HCT116 (cell line): Measurements from ENCODE around the gene TMEM86B.

Source experiments
- ATF3 ChIP-seq: IDR thresholded peaks from 2 replicates; pipeline ENCODE4 v1.6.1; 2012
- CTCF ChIP-seq, 3 experiments: fragments of 200-600 bp in 1 of 3; sonication (generic) in 1 of 3; IDR thresholded peaks in 2 of 3; conservative IDR thresholded peaks in 1 of 3; 2 replicates each; pipeline ENCODE4 v1.5.1; 2012 to 2017; ENCODE audit warnings: low read depth in 2 of 3, low read length in 2 of 3, antibody characterized with exemption in 1 of 3, borderline replicate concordance in 1 of 3, control low read depth in 1 of 3, mild to moderate bottlenecking in 1 of 3, mixed read lengths in 1 of 3, mixed run types in 1 of 3, moderate library complexity in 1 of 3; ENCODE audit not compliant: insufficient read depth in 1 of 3
- ELF1 ChIP-seq: IDR thresholded peaks from 2 replicates; pipeline ENCODE4 v1.6.1; 2012; ENCODE audit warnings: low read depth, borderline replicate concordance
- EZH2 ChIP-seq: fragments of 200-600 bp; sonication (generic); IDR thresholded peaks from 2 replicates; pipeline ENCODE4 v1.6.1; 2017; ENCODE audit warnings: antibody characterized with exemption, mixed run types
- JUND ChIP-seq: IDR thresholded peaks from 2 replicates; pipeline ENCODE4 v1.6.1; 2012
- MAX ChIP-seq: IDR thresholded peaks from 2 replicates; pipeline ENCODE4 v1.6.1; 2012
- POLR2A ChIP-seq: IDR thresholded peaks from 2 replicates; pipeline ENCODE4 v1.7.0; 2011; ENCODE audit warnings: borderline replicate concordance; ENCODE audit not compliant: insufficient read depth, insufficient read length; ENCODE audit errors: extremely low read depth
- POLR2AphosphoS5 ChIP-seq: IDR thresholded peaks from 2 replicates; pipeline ENCODE4 v1.6.1; 2011; ENCODE audit warnings: mild to moderate bottlenecking, low read depth, low read length, moderate library complexity
- RAD21 ChIP-seq: IDR thresholded peaks from 2 replicates; pipeline ENCODE4 v1.6.1; 2012; ENCODE audit warnings: low read depth, mild to moderate bottlenecking
- SIN3A ChIP-seq: IDR thresholded peaks from 2 replicates; pipeline ENCODE4 v1.6.1; 2012; ENCODE audit warnings: low read depth

- TF ChIP-seq MAX (no peak), EZH2 (no peak), CTCF (IDR thresholded peaks at IDR 0.05 in 2 of 3, conservative IDR thresholded peaks at IDR 0.05 in 1 of 3; ENCODE audit: borderline replicate concordance in 1 of 3, insufficient read depth in 1 of 3, low read depth in 2 of 3, low read length in 2 of 3) (no peak), SIN3A (no peak), ELF1 (no peak; the same call in 1 of the 2 replicates), RAD21 (no peak), JUND (peak; percentile 92), POLR2A (no peak), ATF3 (no peak), POLR2AphosphoS5 (no peak)
Measured at GRCh38 chr19:55178781-55179599, 49.6 kb downstream of the TMEM86B start.
